Stimulated activated CD4-positive, alpha-beta T cell treated with anti-CD3 and anti-CD28 coated beads, TNF-alpha, amount 100 ng/mL, for 1 hour (primary cell): Measurements from ENCODE around the gene MYLK4.

Experiments used
- DNase-seq, 3 donors: peaks; one replicate each; pipeline ENCODE4 v3.0.0-alpha.2; 2020; ENCODE audit warnings: low read depth in 3 of 3, low spot score in 1 of 3

The MYLK4 gene

GRCh38 chr6:2756687-2757224 lies 6.0 kb upstream of the MYLK4 start:
- no peak for DNase-seq

- no peak for DNase-seq
Measured at GRCh38 chr6:2756241-2756640, 5.5 kb upstream of the MYLK4 start.

- no peak for DNase-seq
Measured at GRCh38 chr6:2755456-2755855, 4.7 kb upstream of the MYLK4 start.

GRCh38 chr6:2754911-2755310 lies 4.2 kb upstream of the MYLK4 start:
- DNase-seq: no peak

GRCh38 chr6:2754393-2754792 lies 3.7 kb upstream of the MYLK4 start:
- no peak for DNase-seq

- no peak for DNase-seq
Measured at GRCh38 chr6:2753743-2754142, 3.0 kb upstream of the MYLK4 start.

- DNase-seq: no peak
Measured at GRCh38 chr6:2753110-2753489, 2.4 kb upstream of the MYLK4 start.

GRCh38 chr6:2752477-2753109 lies 1.9 kb upstream of the MYLK4 start:
- no peak for DNase-seq

GRCh38 chr6:2751871-2752270 lies 1.1 kb upstream of the MYLK4 start:
- DNase-seq: no peak

- DNase-seq: peak in 2 of 3 donors; percentile 37 to 62
Measured at GRCh38 chr6:2749969-2750600, 637 bp downstream of the MYLK4 start.

- DNase-seq: no peak
Measured at GRCh38 chr6:2748183-2748582, 2.5 kb downstream of the MYLK4 start.

- no peak for DNase-seq
Measured at GRCh38 chr6:2746557-2747061, 4.1 kb downstream of the MYLK4 start.

GRCh38 chr6:2745246-2745645 lies 5.5 kb downstream of the MYLK4 start:
- no peak for DNase-seq

- no peak for DNase-seq
Measured at GRCh38 chr6:2744778-2745177, 5.9 kb downstream of the MYLK4 start.

GRCh38 chr6:2744209-2744771 lies 6.4 kb downstream of the MYLK4 start:
- no peak for DNase-seq

- no peak for DNase-seq
Measured at GRCh38 chr6:2743280-2744208, 7.2 kb downstream of the MYLK4 start.

- DNase-seq: no peak
Measured at GRCh38 chr6:2741756-2742155, 9.0 kb downstream of the MYLK4 start.

GRCh38 chr6:2740581-2740980 lies 10.1 kb downstream of the MYLK4 start:
- DNase-seq: no peak

GRCh38 chr6:2739335-2739734 lies 11.4 kb downstream of the MYLK4 start:
- DNase-seq: no peak

- no peak for DNase-seq
Measured at GRCh38 chr6:2738373-2738979, 12.2 kb downstream of the MYLK4 start.

- no peak for DNase-seq
Measured at GRCh38 chr6:2737885-2738284, 12.8 kb downstream of the MYLK4 start.
